DOHH2 (cell line): ENCODE results near the gene MAML2.

ENCODE experiments used
- H3F3A ChIP-seq: fragments of 200-600 bp; sonication (generic), shearing (Covaris generic); 2 replicates; pipeline ENCODE4 v1.6.0; 2016; ENCODE audit warnings: antibody characterized with exemption, mild to moderate bottlenecking; ENCODE audit not compliant: control insufficient read depth, insufficient read depth
- H3K27ac ChIP-seq: fragments of 200-600 bp; sonication (generic); 2 replicates; pipeline ENCODE4 v1.5.1; 2014; ENCODE audit warnings: low read depth, mild to moderate bottlenecking, low read length, moderate library complexity
- H3K27me3 ChIP-seq: fragments of 200-600 bp; sonication (generic); 2 replicates; pipeline ENCODE4 v1.6.1; 2014; ENCODE audit warnings: mild to moderate bottlenecking, low read length, mixed read lengths; ENCODE audit not compliant: control insufficient read depth
- H3K36me3 ChIP-seq: fragments of 200-600 bp; sonication (generic); 2 replicates; pipeline ENCODE4 v1.6.1; 2014; ENCODE audit warnings: mild to moderate bottlenecking, low read length, moderate library complexity, mixed read lengths; ENCODE audit not compliant: control insufficient read depth
- H3K4me1 ChIP-seq: fragments of 200-600 bp; sonication (generic); 2 replicates; pipeline ENCODE4 v1.6.1; 2014; ENCODE audit warnings: mild to moderate bottlenecking, low read length, mixed read lengths; ENCODE audit not compliant: control insufficient read depth
- H3K4me2 ChIP-seq: fragments of 200-600 bp; sonication (generic); 2 replicates; pipeline ENCODE4 v1.6.0; 2014; ENCODE audit warnings: mild to moderate bottlenecking, low read length, moderate library complexity
- H3K4me3 ChIP-seq: fragments of 200-600 bp; sonication (generic); 2 replicates; pipeline ENCODE4 v1.5.1; 2014; ENCODE audit warnings: mild to moderate bottlenecking, low read length, mixed read lengths
- H3K79me2 ChIP-seq: fragments of 200-600 bp; sonication (generic); 2 replicates; pipeline ENCODE4 v1.6.1; 2014; ENCODE audit warnings: mild to moderate bottlenecking, low read length, mixed read lengths; ENCODE audit not compliant: control insufficient read depth
- H3K9me2 ChIP-seq: fragments of 200-600 bp; sonication (generic); replicated peaks from 2 replicates; pipeline ENCODE4 v1.6.1; 2014; ENCODE audit warnings: mild to moderate bottlenecking, low read length, mixed read lengths; ENCODE audit not compliant: control insufficient read depth
- H3K9me3 ChIP-seq: fragments of 200-600 bp; sonication (generic); 2 replicates; pipeline ENCODE4 v1.6.1; 2014; ENCODE audit warnings: antibody characterized with exemption, low read length, mixed read lengths; ENCODE audit not compliant: control insufficient read depth, insufficient read depth
- H4K20me1 ChIP-seq: fragments of 200-600 bp; sonication (generic); 2 replicates; pipeline ENCODE4 v1.6.0; 2014; ENCODE audit warnings: low read depth, mild to moderate bottlenecking, antibody characterized with exemption, low read length, moderate library complexity; ENCODE audit not compliant: control insufficient read depth, insufficient read depth
- CTCF ChIP-seq: fragments of 200-600 bp; sonication (generic); IDR thresholded peaks from one replicate; pipeline ENCODE4 v1.5.1; 2014; ENCODE audit warnings: antibody characterized with exemption, mild to moderate bottlenecking, low read depth, low read length; ENCODE audit not compliant: poor library complexity, severe bottlenecking
- EZH2phosphoT487 ChIP-seq: fragments of 200-600 bp; sonication (generic); IDR thresholded peaks from 2 replicates; pipeline ENCODE4 v1.6.1; 2017; ENCODE audit warnings: borderline replicate concordance, mild to moderate bottlenecking, antibody characterized with exemption, low read length, moderate library complexity, mixed read lengths

The MAML2 gene

GRCh38 chr11:96280444-96280843, 62.6 kb downstream of the MAML2 start:
- Histone ChIP-seq H3K27me3 (no peaks in the 10 kb centered on the region), H3K4me3 (no peak overlapping the region), H3K9me2 (no peaks in the 10 kb centered on the region), H3K36me3 (no peaks in the 10 kb centered on the region), H3K4me1 (no peaks in the 10 kb centered on the region), H3K79me2 (no peaks in the 10 kb centered on the region), H3F3A (no peaks in the 10 kb centered on the region), H3K9me3 (no peaks in the 10 kb centered on the region), H3K4me2 (no peak overlapping the region), H3K27ac (no peak overlapping the region), H4K20me1 (no peaks in the 10 kb centered on the region)
- TF ChIP-seq EZH2phosphoT487 (no peak), CTCF (no peak)

GRCh38 chr11:96279896-96280290, 63.1 kb downstream of the MAML2 start:
- TF ChIP-seq EZH2phosphoT487 (no peak), CTCF (no peak)
- no peaks in the 10 kb centered on the region for H3K9me3 ChIP-seq
- no peak overlapping the region for H3K4me3 ChIP-seq
- H3K27ac ChIP-seq: no peak overlapping the region
- no peak overlapping the region for H3K4me2 ChIP-seq
- H3K36me3 ChIP-seq: no peaks in the 10 kb centered on the region
- H3F3A ChIP-seq: no peaks in the 10 kb centered on the region
- no peaks in the 10 kb centered on the region for H3K4me1 ChIP-seq
- no peaks in the 10 kb centered on the region for H4K20me1 ChIP-seq
- H3K9me2 ChIP-seq: no peaks in the 10 kb centered on the region
- no peaks in the 10 kb centered on the region for H3K27me3 ChIP-seq
- H3K79me2 ChIP-seq: no peaks in the 10 kb centered on the region

- TF ChIP-seq EZH2phosphoT487 (no peak), CTCF (no peak)
- H3K9me2 ChIP-seq: no peaks in the 10 kb centered on the region
- no peaks in the 10 kb centered on the region for H3F3A ChIP-seq
- H3K27ac ChIP-seq: no peak overlapping the region
- no peaks in the 10 kb centered on the region for H3K36me3 ChIP-seq
- no peaks in the 10 kb centered on the region for H3K79me2 ChIP-seq
- no peaks in the 10 kb centered on the region for H3K9me3 ChIP-seq
- H3K4me1 ChIP-seq: no peaks in the 10 kb centered on the region
- H4K20me1 ChIP-seq: no peaks in the 10 kb centered on the region
- no peaks in the 10 kb centered on the region for H3K27me3 ChIP-seq
- no peak overlapping the region for H3K4me2 ChIP-seq
- no peak overlapping the region for H3K4me3 ChIP-seq
Observed at GRCh38 chr11:96279018-96279895, 63.7 kb downstream of the MAML2 start.
